ENCODE data around the gene OPRM1. TPM values are rescaled to one million over a fixed set of nuclear protein-coding genes. Genes with fewer than 3 reads are reported as not detected.

The OPRM1 gene
- total RNA-seq, 1 experiment from 2014 or later = not detected

GRCh38 chr6:154125421-154125820 is 86.4 kb downstream of the OPRM1 start:
- POLR2A ChIA-PET = no interaction called here
- no peaks in the 10 kb centered on the region for H3K36me3 Mint-ChIP-seq (ENCODE audit: insufficient read depth, unreplicated experiment)
- no TSS peak for BruUV-seq (replicated peaks)
- no peak overlapping the region for H3K27ac Mint-ChIP-seq (ENCODE audit: unreplicated experiment)
- Histone ChIP-seq H3K9me3 (peaks cover 3% of the 10 kb centered on the region; the same call in 1 of the 2 replicates), H3K27me3 (replicated peaks; ENCODE audit: control insufficient read depth, insufficient read depth, low read length) (no peaks in the 10 kb centered on the region), H3K4me3 (ENCODE audit: low read depth, low read length) (no peak overlapping the region), H3K4me1 (no peaks in the 10 kb centered on the region), H3K36me3 (ENCODE audit: control insufficient read depth, insufficient read depth, low read length) (no peaks in the 10 kb centered on the region)
- CTCF ChIA-PET = no interaction called here
- no peaks in the 10 kb centered on the region for H3K9me3 Mint-ChIP-seq (ENCODE audit: unreplicated experiment)
- DNase-seq = no peak
- H3K27me3 Mint-ChIP-seq (ENCODE audit: insufficient read depth, unreplicated experiment) = no peaks in the 10 kb centered on the region
- TF ChIP-seq CTCF (IDR thresholded peaks at IDR 0.05; ENCODE audit: insufficient read depth in 1 of 2, low read depth in 1 of 2, low read length in 1 of 2, severe bottlenecking in 1 of 2, unreplicated experiment in 1 of 2) = no peak
- intact Hi-C loops (cut with micrococcal nuclease; ENCODE audit: unreplicated experiment) = no loop called here
- H3K4me3 Mint-ChIP-seq (ENCODE audit: unreplicated experiment) = no peak overlapping the region
- H3K4me1 Mint-ChIP-seq (ENCODE audit: low read depth, unreplicated experiment) = no peaks in the 10 kb centered on the region

- H3K36me3 Mint-ChIP-seq (ENCODE audit: insufficient read depth, unreplicated experiment) = no peaks in the 10 kb centered on the region
- H3K27me3 ChIP-seq (replicated peaks; ENCODE audit: control insufficient read depth, insufficient read depth, low read length) = no peaks in the 10 kb centered on the region
- H3K9me3 ChIP-seq = peaks cover 3% of the 10 kb centered on the region; the same call in 1 of the 2 replicates
- intact Hi-C loops (cut with micrococcal nuclease; ENCODE audit: unreplicated experiment) = no loop called here
- no peaks in the 10 kb centered on the region for H3K4me1 ChIP-seq
- POLR2A ChIA-PET = no interaction called here
- no peak for TF ChIP-seq CTCF (IDR thresholded peaks at IDR 0.05; ENCODE audit: insufficient read depth in 1 of 2, low read depth in 1 of 2, low read length in 1 of 2, severe bottlenecking in 1 of 2, unreplicated experiment in 1 of 2)
- H3K4me1 Mint-ChIP-seq (ENCODE audit: low read depth, unreplicated experiment) = no peaks in the 10 kb centered on the region
- no peak for DNase-seq
- H3K9me3 Mint-ChIP-seq (ENCODE audit: unreplicated experiment) = no peaks in the 10 kb centered on the region
- H3K36me3 ChIP-seq (ENCODE audit: control insufficient read depth, insufficient read depth, low read length) = no peaks in the 10 kb centered on the region
- CTCF ChIA-PET = no interaction called here
- H3K4me3 Mint-ChIP-seq (ENCODE audit: unreplicated experiment) = no peak overlapping the region
- H3K27ac Mint-ChIP-seq (ENCODE audit: unreplicated experiment) = no peak overlapping the region
- H3K27me3 Mint-ChIP-seq (ENCODE audit: insufficient read depth, unreplicated experiment) = peaks cover 3% of the 10 kb centered on the region
- no peak overlapping the region for H3K4me3 ChIP-seq (ENCODE audit: low read depth, low read length)
- no TSS peak for BruUV-seq (replicated peaks)
Measured at GRCh38 chr6:154127657-154128056, 88.6 kb downstream of the OPRM1 start.

GRCh38 chr6:154134471-154135147 is 95.6 kb downstream of the OPRM1 start:
- H3K36me3 ChIP-seq (ENCODE audit: control insufficient read depth, insufficient read depth, low read length) = no peaks in the 10 kb centered on the region
- CTCF ChIA-PET = no interaction called here
- intact Hi-C loops (cut with micrococcal nuclease; ENCODE audit: unreplicated experiment) = no loop called here
- no TSS peak for BruUV-seq (replicated peaks)
- Mint-ChIP-seq H3K9me3 (ENCODE audit: unreplicated experiment) (no peaks in the 10 kb centered on the region), H3K27ac (ENCODE audit: unreplicated experiment) (no peak overlapping the region), H3K27me3 (ENCODE audit: insufficient read depth, unreplicated experiment) (peaks cover 8% of the 10 kb centered on the region), H3K36me3 (ENCODE audit: insufficient read depth, unreplicated experiment) (no peaks in the 10 kb centered on the region), H3K4me3 (ENCODE audit: unreplicated experiment) (no peak overlapping the region), H3K4me1 (ENCODE audit: low read depth, unreplicated experiment) (no peaks in the 10 kb centered on the region)
- H3K27me3 ChIP-seq (replicated peaks; ENCODE audit: control insufficient read depth, insufficient read depth, low read length) = no peaks in the 10 kb centered on the region
- no peaks in the 10 kb centered on the region for H3K9me3 ChIP-seq
- no peak for TF ChIP-seq CTCF (IDR thresholded peaks at IDR 0.05; ENCODE audit: insufficient read depth in 1 of 2, low read depth in 1 of 2, low read length in 1 of 2, severe bottlenecking in 1 of 2, unreplicated experiment in 1 of 2)
- POLR2A ChIA-PET = no interaction called here
- H3K4me3 ChIP-seq (ENCODE audit: low read depth, low read length) = no peak overlapping the region
- H3K4me1 ChIP-seq = no peaks in the 10 kb centered on the region
- no peak for DNase-seq

Data from Caco-2 (cell line).